ENCODE results near the gene DNAJC7.

- no peak for TF ChIP-seq CTCF (IDR thresholded peaks at IDR 0.05)
- TF ChIP-seq EZH2 (IDR thresholded peaks at IDR 0.05), result no peak
- no peak for TF ChIP-seq EZH2phosphoT487 (IDR thresholded peaks at IDR 0.05)
These were observed 40.8 kb upstream of the DNAJC7 start for GRCh38 chr17:42058063-42058462.

Data from neural progenitor cell (in vitro differentiated cells).